ELR (cell line): ENCODE measurements around the gene ZNF320.
"Not testable (repeated sequence)": the region's sequence is repeated elsewhere in the genome, so short reads cannot be mapped to it uniquely, and the experiment has no call there.

Experiments
- DNase-seq: peaks from one replicate; pipeline ENCODE4 v3.0.0-alpha.2; 2015; ENCODE audit warnings: low read depth

ZNF320 gene

GRCh38 chr19:52922841-52923777 is 25.7 kb upstream of the ZNF320 start, which contains the start of gene ZNF888:
TSS of gene ZNF888 (minus strand) at chr19:52923428. CDS start at chr19:52917873, 5,555 bp downstream.
- peak; percentile 88 for DNase-seq

GRCh38 chr19:52917531-52917930 is 20.1 kb upstream of the ZNF320 start:
- no peak for DNase-seq

GRCh38 chr19:52910648-52911047 is 13.2 kb upstream of the ZNF320 start:
- no peak for DNase-seq

GRCh38 chr19:52904052-52904780 is 6.8 kb upstream of the ZNF320 start:
- DNase-seq, result not testable (repeated sequence)

DNA sequence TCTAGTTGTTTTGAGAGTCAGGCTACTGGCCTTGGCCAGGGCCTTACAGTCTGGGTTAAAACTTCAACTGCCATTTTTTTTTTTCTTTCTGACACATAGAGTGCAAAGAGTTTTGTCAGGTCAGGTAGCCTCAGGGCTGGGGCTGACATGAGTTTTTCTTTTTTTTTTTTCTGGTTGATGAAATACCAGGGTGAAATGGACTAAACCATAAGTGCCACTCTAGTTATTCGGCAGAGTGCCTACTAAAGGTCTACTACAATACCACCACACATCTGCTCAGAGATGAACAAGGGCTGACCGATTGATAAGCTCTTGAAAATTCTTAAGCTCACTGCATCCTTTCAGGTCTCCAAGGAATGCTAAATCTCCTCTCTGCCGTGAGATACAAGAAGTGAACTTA is 4.4 kb upstream of the ZNF320 start:
- no peak for DNase-seq

DNA sequence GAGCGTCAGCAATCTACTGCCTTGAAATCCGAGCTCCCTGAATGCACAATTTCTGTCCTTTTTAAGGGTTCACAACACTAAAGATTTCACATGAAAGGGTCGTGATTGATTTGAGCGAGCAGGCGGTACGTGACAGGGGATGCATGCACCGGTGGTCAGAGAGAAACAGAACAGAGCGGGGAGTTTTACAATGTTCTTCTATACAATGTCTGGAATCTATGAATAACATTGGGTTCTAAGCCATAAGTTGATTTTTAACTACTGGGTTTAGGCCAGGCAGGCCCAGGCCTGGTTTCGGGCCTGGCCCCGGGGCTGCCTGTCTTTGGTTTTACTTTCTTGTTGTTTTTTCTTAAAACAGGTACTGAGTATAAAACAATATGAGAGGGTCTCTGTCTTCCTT is 1.2 kb upstream of the ZNF320 start:
- not testable (repeated sequence) for DNase-seq

- no peak for DNase-seq
These were observed 666 bp upstream of the ZNF320 start for GRCh38 chr19:52898101-52898500.

GRCh38 chr19:52896431-52897137 is 851 bp downstream of the ZNF320 start:
- peak; percentile 41 for DNase-seq

DNA sequence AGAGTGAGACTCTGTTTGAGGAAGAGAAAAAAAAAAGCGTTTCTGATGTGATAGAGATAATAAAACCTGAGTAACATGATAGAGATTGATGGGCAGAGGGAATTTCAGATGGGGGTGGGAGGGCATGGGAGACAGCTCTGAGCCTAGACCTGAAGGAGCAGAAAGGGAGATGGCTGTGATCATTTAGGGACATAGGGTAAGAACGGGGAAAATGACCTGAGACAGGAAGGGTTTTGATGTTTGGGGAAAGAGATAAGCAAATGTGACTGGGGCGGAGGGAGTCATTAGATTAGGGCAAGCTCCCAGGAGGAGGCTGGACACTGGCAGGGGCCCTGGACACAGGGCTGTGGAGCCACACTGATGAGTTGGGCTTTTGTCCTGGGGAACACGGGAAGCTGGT is 6.1 kb downstream of the ZNF320 start:
- no peak for DNase-seq

DNA sequence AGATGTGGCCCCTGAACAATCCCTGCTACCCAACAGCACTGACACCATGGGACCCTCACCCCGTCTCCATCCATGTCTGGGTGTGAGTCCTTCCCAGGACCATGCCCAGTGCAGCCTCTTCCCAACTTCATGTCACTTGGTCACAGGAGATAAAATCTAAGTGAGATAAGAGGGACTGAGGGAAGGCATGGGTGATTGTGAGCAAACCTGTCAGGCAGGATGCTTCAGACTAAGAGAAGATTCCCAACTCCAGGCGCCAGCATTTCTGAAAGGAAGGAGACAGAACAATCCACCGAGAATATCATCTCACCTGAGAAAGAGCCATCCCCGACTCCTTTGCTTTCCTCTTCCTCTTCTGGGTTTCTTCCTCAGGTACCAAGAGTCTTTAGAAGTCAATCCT is 7.5 kb downstream of the ZNF320 start:
- DNase-seq, result no peak

GRCh38 chr19:52889076-52889475 is 8.4 kb downstream of the ZNF320 start:
- DNase-seq, result no peak

GRCh38 chr19:52880895-52881389 is 16.5 kb downstream of the ZNF320 start:
- DNase-seq, result no peak

GRCh38 chr19:52872996-52873395 is 24.4 kb downstream of the ZNF320 start:
- not testable (repeated sequence) for DNase-seq

DNA sequence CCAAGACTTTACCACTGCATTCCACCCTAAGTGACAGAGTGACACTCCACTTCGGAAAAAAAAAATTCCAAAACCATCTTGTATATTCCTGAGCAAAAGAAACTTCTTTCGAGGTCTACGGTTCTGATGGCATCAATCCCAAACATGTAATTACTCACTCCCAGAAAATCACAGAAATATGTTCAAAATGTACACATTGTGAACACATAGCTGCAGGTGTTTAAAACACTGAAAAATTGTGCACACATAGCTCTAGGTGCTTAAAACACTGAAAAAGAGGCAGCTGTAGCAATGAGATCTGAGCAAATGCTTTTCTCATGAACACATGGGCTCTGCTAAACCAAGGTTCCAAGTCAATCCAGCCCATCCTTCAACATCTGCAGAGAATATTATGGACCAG is 26.0 kb downstream of the ZNF320 start:
- no peak for DNase-seq

- DNase-seq, result not testable (repeated sequence)
These were observed 29.4 kb downstream of the ZNF320 start for GRCh38 chr19:52868031-52868430.

DNA sequence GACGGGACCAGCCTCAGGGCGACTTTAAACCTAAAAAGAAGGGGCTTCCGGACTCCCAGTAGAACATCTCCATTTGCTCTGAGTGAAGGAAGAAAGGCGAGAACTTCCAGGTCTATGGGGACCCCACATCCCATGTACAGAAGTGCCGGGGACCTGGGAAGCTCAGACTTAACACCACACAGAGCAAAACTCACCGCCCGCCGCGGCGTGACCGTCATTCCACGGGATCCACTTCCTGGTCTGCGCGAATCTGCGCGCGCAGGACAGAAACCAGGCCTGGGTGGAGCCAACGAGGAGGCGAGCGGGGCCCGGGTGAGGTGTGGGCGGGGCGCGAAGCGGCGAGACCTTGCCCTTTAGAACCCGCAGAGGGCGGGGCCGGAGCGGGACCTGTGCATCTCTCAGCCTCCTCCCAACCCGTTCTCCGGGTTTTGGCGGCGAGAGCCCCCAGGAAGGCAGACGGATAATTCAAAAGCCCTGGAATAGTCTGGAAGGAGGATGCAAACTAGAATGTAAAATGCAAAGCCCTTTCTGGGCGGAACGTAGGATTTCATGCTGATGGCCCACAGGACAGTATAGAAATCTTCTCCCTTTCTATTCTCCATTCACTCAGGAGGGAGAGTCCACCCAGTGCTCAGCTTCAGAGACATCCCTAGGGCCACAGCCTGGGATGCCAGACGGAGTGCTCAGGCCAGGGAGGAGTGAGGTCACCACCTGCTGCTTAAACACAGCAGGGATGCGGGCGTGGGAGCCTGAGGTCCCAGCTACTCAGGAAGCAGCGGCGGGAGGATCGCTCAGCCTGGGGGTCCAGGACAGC is 39.9 kb downstream of the ZNF320 start, which contains the start of gene ZNF468:
Gene ZNF468, minus strand, starts transcription at position 242 of the 814 bp plus-strand sequence. CDS start 3,347 bp downstream, outside the sequence.
- peak; percentile 58 for DNase-seq

- peak; percentile 33 for DNase-seq
These were observed 40.7 kb downstream of the ZNF320 start for GRCh38 chr19:52856540-52857377.
